Measurements from ENCODE around the gene DNPEP.

The DNPEP gene

DNA sequence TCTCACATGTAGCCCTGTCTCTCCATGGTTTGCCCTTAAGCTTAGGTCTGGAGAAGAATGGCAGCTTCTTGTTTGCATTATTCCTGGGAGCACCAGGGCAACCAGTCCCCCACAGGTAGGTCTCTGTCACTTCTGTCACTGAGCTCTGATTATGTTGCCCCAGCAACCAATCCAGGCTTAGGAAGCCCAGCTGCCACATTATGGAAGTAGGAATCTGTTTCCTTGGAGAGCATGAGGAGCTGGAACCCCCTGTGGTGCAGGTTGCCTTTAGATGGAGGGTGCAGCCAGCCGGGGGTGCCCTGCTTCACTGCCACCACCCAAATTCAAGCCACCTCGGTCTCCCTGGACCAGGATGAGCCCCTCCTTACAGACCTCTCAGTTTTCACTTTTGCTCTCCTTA lies 60.0 kb downstream of the DNPEP start:
- no peak overlapping the region for H3K9ac ChIP-seq
- H4K20me1 ChIP-seq (ENCODE audit: insufficient read depth) = no peaks in the 10 kb centered on the region
- H3K36me3 ChIP-seq (ENCODE audit: insufficient read depth) = no peaks in the 10 kb centered on the region
- no peak overlapping the region for H3K4me2 ChIP-seq
- H2AFZ ChIP-seq (ENCODE audit: low read depth) = no peak overlapping the region
- H3K27me3 ChIP-seq (ENCODE audit: insufficient read depth, low read depth) = no peaks in the 10 kb centered on the region
- H3K27ac ChIP-seq = no peak overlapping the region
- H3K4me1 ChIP-seq (ENCODE audit: low read depth, poor library complexity, severe bottlenecking) = no peaks in the 10 kb centered on the region
- TF ChIP-seq CTCF (conservative IDR thresholded peaks at IDR 0.05; ENCODE audit: low read depth, low read length) = no peak
- H3K4me3 ChIP-seq (IDR thresholded peaks at IDR 0.05; ENCODE audit: insufficient read depth, low read depth, low read length) = no peak overlapping the region
- no peaks in the 10 kb centered on the region for H3K79me2 ChIP-seq (ENCODE audit: insufficient read depth, low read depth)

DNA sequence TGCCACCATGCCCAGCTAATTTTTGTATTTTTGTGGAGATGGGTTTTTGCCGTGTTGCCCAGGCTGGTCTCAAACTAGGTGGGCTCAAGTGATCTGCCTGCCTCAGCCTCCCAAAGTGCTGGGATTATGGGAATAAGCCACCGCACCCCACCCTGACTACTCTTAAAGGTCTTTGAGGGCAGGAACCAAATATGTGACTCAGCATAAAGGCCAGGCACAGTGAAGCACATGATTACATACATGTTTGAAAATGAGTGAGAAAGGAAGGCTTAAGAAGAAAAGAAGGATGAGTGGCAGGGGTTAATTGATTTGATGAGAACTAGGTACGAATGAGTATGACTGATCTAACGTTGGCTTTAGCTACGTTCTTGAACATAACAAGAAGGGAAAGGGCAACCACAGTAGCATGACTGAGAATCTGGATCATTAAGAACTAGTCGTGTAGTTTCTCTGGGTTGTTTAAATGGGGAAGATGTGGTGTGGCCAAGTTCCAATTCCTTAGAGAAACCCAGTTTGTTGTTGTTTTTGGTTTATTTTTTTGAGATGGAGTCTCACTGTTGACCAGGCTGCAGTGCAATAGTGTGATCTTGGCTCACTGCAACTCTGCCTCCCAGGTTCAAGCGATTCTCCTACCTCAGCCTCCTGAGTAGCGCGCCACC lies 61.9 kb downstream of the DNPEP start:
- no peak for TF ChIP-seq CTCF (conservative IDR thresholded peaks at IDR 0.05; ENCODE audit: low read depth, low read length)
- no peaks in the 10 kb centered on the region for H3K36me3 ChIP-seq (ENCODE audit: insufficient read depth)
- H3K4me3 ChIP-seq (IDR thresholded peaks at IDR 0.05; ENCODE audit: insufficient read depth, low read depth, low read length) = no peak overlapping the region
- H3K79me2 ChIP-seq (ENCODE audit: insufficient read depth, low read depth) = no peaks in the 10 kb centered on the region
- H3K27ac ChIP-seq = no peak overlapping the region
- H2AFZ ChIP-seq (ENCODE audit: low read depth) = no peak overlapping the region
- H3K4me2 ChIP-seq = no peak overlapping the region
- H3K4me1 ChIP-seq (ENCODE audit: low read depth, poor library complexity, severe bottlenecking) = peaks cover 3% of the 10 kb centered on the region
- no peaks in the 10 kb centered on the region for H4K20me1 ChIP-seq (ENCODE audit: insufficient read depth)
- H3K27me3 ChIP-seq (ENCODE audit: insufficient read depth, low read depth) = no peaks in the 10 kb centered on the region
- no peak overlapping the region for H3K9ac ChIP-seq

GRCh38 chr2:219325136-219325535 lies 62.6 kb downstream of the DNPEP start:
- H3K27me3 ChIP-seq (ENCODE audit: insufficient read depth, low read depth) = no peaks in the 10 kb centered on the region

GRCh38 chr2:219323434-219323833 lies 64.3 kb downstream of the DNPEP start:
- Histone ChIP-seq H3K9ac (no peak overlapping the region), H2AFZ (ENCODE audit: low read depth) (no peak overlapping the region), H3K4me3 (IDR thresholded peaks at IDR 0.05; ENCODE audit: insufficient read depth, low read depth, low read length) (no peak overlapping the region), H3K4me1 (ENCODE audit: low read depth, poor library complexity, severe bottlenecking) (peaks cover 9% of the 10 kb centered on the region), H4K20me1 (ENCODE audit: insufficient read depth) (no peaks in the 10 kb centered on the region), H3K79me2 (ENCODE audit: insufficient read depth, low read depth) (no peaks in the 10 kb centered on the region), H3K27ac (no peak overlapping the region), H3K27me3 (ENCODE audit: insufficient read depth, low read depth) (no peaks in the 10 kb centered on the region), H3K4me2 (no peak overlapping the region), H3K36me3 (ENCODE audit: insufficient read depth) (no peaks in the 10 kb centered on the region)
- no peak for TF ChIP-seq CTCF (conservative IDR thresholded peaks at IDR 0.05; ENCODE audit: low read depth, low read length)

More at GRCh38 chr2:219325136-219325535, 62.6 kb downstream of the DNPEP start:
- no peak overlapping the region for H3K4me3 ChIP-seq (IDR thresholded peaks at IDR 0.05; ENCODE audit: insufficient read depth, low read depth, low read length)
- H3K4me1 ChIP-seq (ENCODE audit: low read depth, poor library complexity, severe bottlenecking) = peaks cover 9% of the 10 kb centered on the region
- H3K79me2 ChIP-seq (ENCODE audit: insufficient read depth, low read depth) = no peaks in the 10 kb centered on the region
- no peak overlapping the region for H3K27ac ChIP-seq
- no peak overlapping the region for H3K9ac ChIP-seq
- H2AFZ ChIP-seq (ENCODE audit: low read depth) = no peak overlapping the region
- H4K20me1 ChIP-seq (ENCODE audit: insufficient read depth) = no peaks in the 10 kb centered on the region
- H3K4me2 ChIP-seq = no peak overlapping the region
- no peak for TF ChIP-seq CTCF (conservative IDR thresholded peaks at IDR 0.05; ENCODE audit: low read depth, low read length)
- no peaks in the 10 kb centered on the region for H3K36me3 ChIP-seq (ENCODE audit: insufficient read depth)

All from KMS-11 (cell line).